ENCODE results near the gene TSC22D1. TPM values are rescaled to one million over a fixed set of nuclear protein-coding genes. Genes with fewer than 3 reads are reported as not detected.

Gene TSC22D1
- total RNA-seq, 3 donors from 2014 or later: 249 to 299 (median 260) TPM

- peak; percentile 39 for ATAC-seq
- Histone ChIP-seq H3K9me3 (no peaks in the 10 kb centered on the region), H3K4me3 (peak overlapping the region; percentile 80), H3K4me1 (ENCODE audit: low read depth) (peaks cover 29% of the 10 kb centered on the region), H3K36me3 (ENCODE audit: low read depth) (no peaks in the 10 kb centered on the region)
- DNase-seq: peak in 2 of 3 donors; percentile 63 to 64
- no peak for TF ChIP-seq CTCF (IDR thresholded peaks at IDR 0.05)
- intact Hi-C loops (cut with DNase I, micrococcal nuclease): no loop called here
Measured at GRCh38 chr13:44576351-44577235, 463 bp upstream of the TSC22D1 start.

DNA sequence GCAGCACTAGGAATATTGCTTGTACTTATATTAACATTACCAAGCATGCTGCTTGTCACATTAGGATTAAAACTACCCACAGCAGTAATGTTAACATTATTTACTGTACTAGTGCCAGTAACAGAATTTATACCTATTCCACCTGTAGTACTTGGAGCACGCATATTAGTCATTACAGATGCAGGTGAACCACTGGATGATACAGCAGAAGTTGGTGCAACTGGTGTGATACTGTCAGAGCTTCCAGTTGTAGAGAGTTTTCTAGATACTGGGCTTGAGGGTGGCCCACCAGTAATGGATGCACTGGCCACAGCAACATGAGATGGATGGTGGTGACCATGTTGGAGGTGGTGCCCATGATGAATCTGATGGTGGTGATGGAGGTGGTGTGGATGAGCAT, 1.1 kb downstream of the TSC22D1 start:
- no peaks in the 10 kb centered on the region for H3K36me3 ChIP-seq (ENCODE audit: low read depth)
- no peaks in the 10 kb centered on the region for H3K9me3 ChIP-seq
- intact Hi-C loops (cut with DNase I, micrococcal nuclease): no loop called here
- peaks cover 29% of the 10 kb centered on the region for H3K4me1 ChIP-seq (ENCODE audit: low read depth)
- DNase-seq: no peak
- no peak for TF ChIP-seq CTCF (IDR thresholded peaks at IDR 0.05)
- no peak overlapping the region for H3K4me3 ChIP-seq
- no peak for ATAC-seq

DNA sequence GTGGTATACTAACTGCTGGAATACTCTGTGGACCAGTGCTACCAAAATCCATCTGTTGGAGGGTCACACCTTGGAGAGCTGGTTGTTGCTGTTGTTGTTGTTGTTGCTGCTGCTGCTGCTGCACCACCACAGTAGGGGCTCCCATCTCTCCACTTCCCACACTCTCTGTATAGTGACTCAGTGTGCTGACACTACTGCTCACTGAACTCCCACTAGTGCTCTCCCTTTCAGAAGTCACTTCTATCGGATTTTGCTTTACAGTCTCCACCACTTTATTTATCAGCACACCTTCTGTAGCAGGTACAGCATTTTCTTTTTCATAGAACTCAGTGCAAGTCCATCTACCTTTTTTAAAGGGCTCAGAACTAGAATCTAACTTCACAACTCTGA, 1.7 kb downstream of the TSC22D1 start:
- H3K4me1 ChIP-seq (ENCODE audit: low read depth): peaks cover 29% of the 10 kb centered on the region
- ATAC-seq (no peak), DNase-seq (no peak)
- no peak for TF ChIP-seq CTCF (IDR thresholded peaks at IDR 0.05)
- no peak overlapping the region for H3K4me3 ChIP-seq
- no peaks in the 10 kb centered on the region for H3K36me3 ChIP-seq (ENCODE audit: low read depth)
- no peaks in the 10 kb centered on the region for H3K9me3 ChIP-seq
- intact Hi-C loops (cut with DNase I, micrococcal nuclease): no loop called here

DNA sequence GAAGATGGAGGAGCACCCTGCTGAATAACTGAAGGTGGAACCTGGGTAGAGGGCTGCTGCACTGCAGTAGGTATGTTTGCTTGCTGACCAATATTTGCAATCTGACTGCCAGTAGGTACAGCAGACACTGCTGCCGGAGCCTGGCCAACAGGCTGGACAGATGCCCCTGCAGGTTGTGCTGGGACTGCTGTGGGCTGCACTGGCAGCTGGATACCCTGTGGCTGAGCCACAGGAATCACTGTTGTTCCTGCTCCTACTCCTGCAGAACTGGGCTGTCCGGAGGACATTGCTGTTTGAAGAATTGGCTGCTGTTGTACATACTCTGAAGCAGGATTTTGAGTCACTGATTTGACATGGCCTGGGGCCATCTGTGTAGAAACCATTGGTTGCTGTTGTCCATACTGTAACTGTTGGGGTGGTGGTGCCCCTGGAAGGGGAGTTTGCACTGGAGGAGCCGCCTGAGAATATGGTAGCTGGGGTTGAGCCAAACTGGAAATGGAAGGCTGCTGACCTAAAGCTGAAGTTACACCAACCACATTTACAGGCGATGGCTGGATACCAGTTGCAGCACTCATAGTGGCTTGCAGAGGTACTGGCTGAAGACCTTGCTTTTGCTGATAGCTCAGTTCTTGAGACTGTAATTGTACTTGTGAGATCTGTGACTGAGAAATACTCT, 2.2 kb downstream of the TSC22D1 start:
- ATAC-seq (no peak), DNase-seq (peak in 1 of 3 donors; percentile 20)
- H3K4me3 ChIP-seq: no peak overlapping the region
- no peaks in the 10 kb centered on the region for H3K36me3 ChIP-seq (ENCODE audit: low read depth)
- no peak for TF ChIP-seq CTCF (IDR thresholded peaks at IDR 0.05)
- no peaks in the 10 kb centered on the region for H3K9me3 ChIP-seq
- intact Hi-C loops (cut with DNase I, micrococcal nuclease): no loop called here
- H3K4me1 ChIP-seq (ENCODE audit: low read depth): peaks cover 29% of the 10 kb centered on the region

DNA sequence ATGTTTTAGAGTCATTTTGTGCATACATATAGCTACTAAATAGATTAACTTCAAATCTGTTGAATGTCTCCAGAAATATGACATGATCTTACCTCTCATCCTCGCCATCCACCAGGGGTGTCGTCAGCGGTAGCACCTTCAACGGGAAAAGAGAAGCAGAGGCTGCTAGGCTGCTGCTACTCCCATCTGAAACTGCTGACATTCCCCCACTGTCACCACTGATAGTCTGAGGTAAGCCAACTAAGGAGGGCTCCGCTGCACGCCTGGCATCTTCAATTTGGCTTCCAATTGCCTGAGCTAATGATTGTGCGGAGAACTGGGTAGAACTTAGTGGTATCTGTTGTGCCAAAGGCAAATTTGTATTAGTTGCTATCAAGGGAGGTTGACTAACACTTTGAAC, 3.1 kb downstream of the TSC22D1 start:
- Histone ChIP-seq H3K9me3 (no peaks in the 10 kb centered on the region), H3K36me3 (ENCODE audit: low read depth) (no peaks in the 10 kb centered on the region), H3K4me1 (ENCODE audit: low read depth) (peaks cover 22% of the 10 kb centered on the region), H3K4me3 (no peak overlapping the region)
- ATAC-seq (no peak), DNase-seq (no peak)
- TF ChIP-seq CTCF (IDR thresholded peaks at IDR 0.05): no peak
- intact Hi-C loops (cut with DNase I, micrococcal nuclease): no loop called here

Data from mucosa of descending colon (tissue), 3 donors.